GM06990 (cell line): ENCODE data around the gene NUDT22.

Source experiments
- DNase-seq: peaks from one replicate; pipeline ENCODE4 v3.0.0-alpha.2; 2011; ENCODE audit not compliant: insufficient read length; ENCODE audit errors: extremely low read depth
- H3K27me3 ChIP-seq: replicated peaks from 2 replicates; pipeline ENCODE4 v1.6.0; 2011; ENCODE audit warnings: low read length; ENCODE audit not compliant: control insufficient read depth, insufficient read depth
- H3K36me3 ChIP-seq: 2 replicates; pipeline ENCODE4 v1.5.1; 2011; ENCODE audit warnings: low read length; ENCODE audit not compliant: control insufficient read depth, insufficient read depth
- H3K4me3 ChIP-seq: replicated peaks from 2 replicates; pipeline ENCODE4 v1.5.1; 2011; ENCODE audit warnings: low read depth, mild to moderate bottlenecking, control low read depth, low read length
- CTCF ChIP-seq: IDR thresholded peaks from 2 replicates; pipeline ENCODE4 v1.5.1; 2011; ENCODE audit warnings: low read length, control low read depth, mild to moderate bottlenecking, inconsistent platforms; ENCODE audit not compliant: insufficient read depth, poor library complexity, severe bottlenecking

Gene NUDT22

GRCh38 chr11:64208796-64209562 is 17.1 kb upstream of the NUDT22 start:
- DNase-seq: no peak
- H3K36me3 ChIP-seq: peaks cover 35% of the 10 kb centered on the region
- TF ChIP-seq CTCF: no peak
- no peaks in the 10 kb centered on the region for H3K27me3 ChIP-seq
- peak overlapping the region; percentile 70; the same call in 1 of the 2 replicates for H3K4me3 ChIP-seq

- Histone ChIP-seq H3K36me3 (peaks cover 30% of the 10 kb centered on the region), H3K4me3 (no peak overlapping the region), H3K27me3 (no peaks in the 10 kb centered on the region)
- no peak for DNase-seq
- no peak for TF ChIP-seq CTCF
Observed at GRCh38 chr11:64209563-64209843, 16.6 kb upstream of the NUDT22 start.

- Histone ChIP-seq H3K4me3 (no peak overlapping the region), H3K27me3 (no peaks in the 10 kb centered on the region), H3K36me3 (peaks cover 32% of the 10 kb centered on the region)
- no peak for TF ChIP-seq CTCF
- DNase-seq: no peak
Observed at GRCh38 chr11:64210301-64211020, 15.6 kb upstream of the NUDT22 start.

- Histone ChIP-seq H3K36me3 (peaks cover 32% of the 10 kb centered on the region), H3K4me3 (no peak overlapping the region), H3K27me3 (no peaks in the 10 kb centered on the region)
- no peak for TF ChIP-seq CTCF
- no peak for DNase-seq
Observed at GRCh38 chr11:64211181-64211872, 14.7 kb upstream of the NUDT22 start.

- no peak for TF ChIP-seq CTCF
- DNase-seq: no peak
- H3K36me3 ChIP-seq: peaks cover 36% of the 10 kb centered on the region
- no peak overlapping the region for H3K4me3 ChIP-seq
- H3K27me3 ChIP-seq: no peaks in the 10 kb centered on the region
Observed at GRCh38 chr11:64216879-64217278, 9.2 kb upstream of the NUDT22 start.
